ENCODE results near the gene RERE. TPM values are rescaled to one million over a fixed set of nuclear protein-coding genes. Genes with fewer than 3 reads are reported as not detected.

The RERE gene
- total RNA-seq, 4 donors from 2014 or later = 118 to 244 (median 131) TPM

GRCh38 chr1:8651962-8652361, 165.5 kb downstream of the RERE start:
- no peak overlapping the region for H3K27ac ChIP-seq
- H3K27me3 ChIP-seq = no peaks in the 10 kb centered on the region
- 66 to 80% methylated on average over 2 of the region's 2 CpGs for WGBS, 2 donors
- peaks cover 29 to 38% of the 10 kb centered on the region in 2 donors for H3K4me1 ChIP-seq
- TF ChIP-seq POLR2A (IDR thresholded peaks at IDR 0.05) (no peak), CTCF (IDR thresholded peaks at IDR 0.05) (no peak)
- H3K9me3 ChIP-seq = no peaks in the 10 kb centered on the region
- H3K36me3 ChIP-seq = no peaks in the 10 kb centered on the region
- H3K4me3 ChIP-seq (replicated peaks in 1 of 3) = no peak overlapping the region
- DNase-seq = no peak
- intact Hi-C loops (cut with DNase I) = no loop called here

GRCh38 chr1:8651236-8651890, 166.1 kb downstream of the RERE start:
- 71 to 74% methylated on average over 3 of the region's 3 CpGs for WGBS, 2 donors
- no peaks in the 10 kb centered on the region for H3K27me3 ChIP-seq
- H3K9me3 ChIP-seq = no peaks in the 10 kb centered on the region
- H3K4me3 ChIP-seq (replicated peaks in 1 of 3) = no peak overlapping the region
- DNase-seq = no peak
- H3K36me3 ChIP-seq = no peaks in the 10 kb centered on the region
- peak overlapping the region in 1 of 3 donors; percentile 2 for H3K27ac ChIP-seq
- intact Hi-C loops (cut with DNase I) = no loop called here
- TF ChIP-seq POLR2A (IDR thresholded peaks at IDR 0.05) (no peak), CTCF (IDR thresholded peaks at IDR 0.05) (no peak)
- peaks cover 29 to 38% of the 10 kb centered on the region in 2 donors for H3K4me1 ChIP-seq

- TF ChIP-seq POLR2A (IDR thresholded peaks at IDR 0.05) = no peak
- no peak for TF ChIP-seq CTCF (IDR thresholded peaks at IDR 0.05)
- intact Hi-C loops (cut with DNase I) = no loop called here
- Histone ChIP-seq H3K9me3 (no peaks in the 10 kb centered on the region), H3K36me3 (no peaks in the 10 kb centered on the region), H3K27me3 (no peaks in the 10 kb centered on the region), H3K4me3 (replicated peaks in 1 of 3) (no peak overlapping the region), H3K27ac (no peak overlapping the region), H3K4me1 (peaks cover 29 to 38% of the 10 kb centered on the region in 2 donors)
- WGBS, 2 donors = 97 to 98% methylated on average over 6 of the region's 6 CpGs
- no peak for DNase-seq
Measured at GRCh38 chr1:8649875-8650274, 167.6 kb downstream of the RERE start.

GRCh38 chr1:8649027-8649426, 168.4 kb downstream of the RERE start:
- no peak for DNase-seq
- Histone ChIP-seq H3K27me3 (no peaks in the 10 kb centered on the region), H3K4me3 (replicated peaks in 1 of 3) (no peak overlapping the region), H3K27ac (no peak overlapping the region), H3K4me1 (peaks cover 29 to 38% of the 10 kb centered on the region in 2 donors), H3K9me3 (no peaks in the 10 kb centered on the region), H3K36me3 (no peaks in the 10 kb centered on the region)
- TF ChIP-seq CTCF (IDR thresholded peaks at IDR 0.05) (no peak), POLR2A (IDR thresholded peaks at IDR 0.05) (no peak)
- intact Hi-C loops (cut with DNase I) = no loop called here
- 78 to 87% methylated on average over 1 of the region's 1 CpG for WGBS, 2 donors

- Histone ChIP-seq H3K4me1 (peaks cover 24 to 26% of the 10 kb centered on the region in 2 donors), H3K9me3 (no peaks in the 10 kb centered on the region), H3K4me3 (replicated peaks in 1 of 3) (no peak overlapping the region), H3K27me3 (no peaks in the 10 kb centered on the region), H3K27ac (no peak overlapping the region), H3K36me3 (no peaks in the 10 kb centered on the region)
- intact Hi-C loops (cut with DNase I) = no loop called here
- WGBS, 2 donors = 90 to 95% methylated on average over 3 of the region's 3 CpGs
- no peak for DNase-seq
- TF ChIP-seq CTCF (IDR thresholded peaks at IDR 0.05) (no peak), POLR2A (IDR thresholded peaks at IDR 0.05) (no peak)
Measured at GRCh38 chr1:8646996-8647395, 170.4 kb downstream of the RERE start.

All from thyroid gland (tissue), 4 donors.